ENCODE measurements around the gene C16orf95. TPM values are rescaled to one million over a fixed set of nuclear protein-coding genes. Genes with fewer than 3 reads are reported as not detected.

Gene C16orf95
- total RNA-seq (2012; rRNA removed): 1.9 and 2.0 TPM in 2 replicates
- 3.8 and 4.7 TPM in 2 replicates for polyA plus RNA-seq (2012; rRNA removed)
- polyA plus RNA-seq (2012; cell fraction: cytosol; rRNA removed): 3.7 and 6.4 TPM in 2 replicates
- polyA plus RNA-seq (2012; cell fraction: nucleus; rRNA removed; ENCODE audit: low replicate concordance): 4.1 and 7.4 TPM in 2 replicates
- percentile 48 among the genes with signal in this experiment for Bru-seq, nascent RNA
- BruChase-seq, experiment 1, labeled RNA remaining after a 6-hour chase: percentile 62 among the genes with signal in this experiment
- BruChase-seq, experiment 2, labeled RNA remaining after a 2-hour chase: percentile 48 among the genes with signal in this experiment
- long read RNA-seq, transcript C16orf95-201 (5 exons, 953 nt): major isoform, 5 of 9 reads
- long read RNA-seq, partial matches to known transcripts: 1 of 9 reads
- long read RNA-seq, other reads (novel, unspliced or antisense): 0 of 9 reads

GRCh38 chr16:87316923-87317749 lies at the start of gene C16orf95:
C16orf95 (minus strand) TSS chr16:87317392; CDS start chr16:87317242, 150 bp downstream.
- dilution Hi-C loops (cut with HindIII; ENCODE audit: low sequenced_read_pairs, unreplicated experiment): no loop called here
- no TSS peak for BruUV-seq (replicated peaks)

More at GRCh38 chr16:87316923-87317749, at the start of gene C16orf95:
- H3K18ac ChIP-seq (ENCODE audit: low read depth, low read length): no peak within 1 kb of the TSS
- H2BK120ac ChIP-seq (ENCODE audit: low read depth, low read length): peak within 1 kb of the TSS; percentile 31; the same call in 1 of the 2 replicates
- H4K91ac ChIP-seq (ENCODE audit: insufficient read depth, low read depth, low read length): peak within 1 kb of the TSS; percentile 68
- peak within 1 kb of the TSS; percentile 45 to 95 for H4K8ac ChIP-seq (ENCODE audit: low read depth in 2 of 2, low read length in 2 of 2)
- peak within 1 kb of the TSS; percentile 80 for H3K4ac ChIP-seq (ENCODE audit: low read depth, low read length)
- H2AFZ ChIP-seq (replicated peaks; ENCODE audit: low read length, poor library complexity): peak within 1 kb of the TSS; percentile 99
- peak within 1 kb of the TSS; percentile 74 for H3K27ac ChIP-seq (ENCODE audit: insufficient read depth, low read length)
- H2AK9ac ChIP-seq (replicated peaks; ENCODE audit: low read depth, low read length, poor library complexity): peak within 1 kb of the TSS; percentile 96
- H3K4me1 ChIP-seq (ENCODE audit: control insufficient read depth, insufficient read depth, low read length): peaks cover 5% of the 10 kb centered on the region
- peak within 1 kb of the TSS; percentile 75 for H3K23ac ChIP-seq (ENCODE audit: low read depth, low read length)
- peak; percentile 95 for ATAC-seq (ENCODE audit: low read depth)
- peaks cover 13% of the 10 kb centered on the region for H3K9me1 ChIP-seq (ENCODE audit: insufficient read depth, low read length)
- H4K5ac ChIP-seq (ENCODE audit: low read depth, low read length): peak within 1 kb of the TSS; percentile 68
- 2% methylated on average over 37 of the region's 64 CpGs; no CpG with 5 or more reads in 1 of the 2 experiments for WGBS, 2 experiments (ENCODE audit: extremely low coverage in 2 of 2, insufficient read length in 1 of 2)
- ChIA-PET POLR2A (ENCODE audit: unreplicated experiment) (no interaction called here), CTCF (no interaction called here)
- no peak within 1 kb of the TSS; the same call in 2 of the 3 replicates for H2BK15ac ChIP-seq (ENCODE audit: low read depth, low read length)
- peak within 1 kb of the TSS; percentile 89 for H2AK5ac ChIP-seq (ENCODE audit: low read depth, low read length)
- H3K9ac ChIP-seq (ENCODE audit: low read depth, low read length): peak within 1 kb of the TSS; percentile 87
- H3K56ac ChIP-seq (ENCODE audit: extremely low read depth, insufficient read depth, low read length): peak within 1 kb of the TSS; percentile 63
- peak within 1 kb of the TSS; percentile 95 for H3K4me2 ChIP-seq (ENCODE audit: low read depth, low read length)
- intact Hi-C loops (cut with micrococcal nuclease) (loop anchor here (10.0 kb wide), 1 partner anchor 318 kb away; no protein-coding TSS in a partner anchor), in situ Hi-C loops (cut with MboI; ENCODE audit: low sequenced_read_pairs) (no loop called here)
- peaks cover 5% of the 10 kb centered on the region; the same call in 1 of the 2 replicates for H4K20me1 ChIP-seq (ENCODE audit: insufficient read depth, low read length)
- H3K36me3 ChIP-seq (ENCODE audit: control insufficient read depth, insufficient read depth, low read length): no peaks in the 10 kb centered on the region
- H2BK5ac ChIP-seq (ENCODE audit: low read depth, low read length, poor library complexity, severe bottlenecking): peak within 1 kb of the TSS; percentile 77
- TF ChIP-seq NFE2L2 (IDR thresholded peaks at IDR 0.05; ENCODE audit: low read depth, low read length) (no peak), POLR2A (IDR thresholded peaks at IDR 0.05; ENCODE audit: low read depth, low read length) (peak; percentile 52; the same call in 1 of the 2 replicates), CTCF (conservative IDR thresholded peaks at IDR 0.05; ENCODE audit: low read depth, low read length) (peak; percentile 62), MAZ (IDR thresholded peaks at IDR 0.05; ENCODE audit: borderline replicate concordance, low read depth, low read length) (peak; percentile 45; the same call in 1 of the 2 replicates), MXI1 (IDR thresholded peaks at IDR 0.05; ENCODE audit: borderline replicate concordance, low read depth, low read length) (0 out of 2 replicates have a peak, but pooled peaks have one; percentile 3), CEBPB (IDR thresholded peaks at IDR 0.05; ENCODE audit: low read depth, low read length) (peak; percentile 19; the same call in 1 of the 2 replicates), RAD21 (IDR thresholded peaks at IDR 0.05; ENCODE audit: low read length) (peak; percentile 45), USF2 (IDR thresholded peaks at IDR 0.05; ENCODE audit: low read depth, low read length) (no peak), FOS (IDR thresholded peaks at IDR 0.05; ENCODE audit: low read depth, low read length) (peak; percentile 38; the same call in 1 of the 2 replicates), SMC3 (IDR thresholded peaks at IDR 0.05; ENCODE audit: low read depth, low read length) (peak; percentile 45)
- H3K4me3 ChIP-seq (ENCODE audit: insufficient read depth, low read depth, low read length): peak within 1 kb of the TSS; percentile 84
- no peaks in the 10 kb centered on the region for H3K9me3 ChIP-seq (ENCODE audit: control insufficient read depth, insufficient read depth, low read length)
- no peak within 1 kb of the TSS for H2BK20ac ChIP-seq (ENCODE audit: low read depth, low read length)
- H3K14ac ChIP-seq (replicated peaks; ENCODE audit: low read depth, low read length): peak within 1 kb of the TSS; percentile 87
- H3K27me3 ChIP-seq (ENCODE audit: control insufficient read depth, insufficient read depth, low read length): no peaks in the 10 kb centered on the region
- DNase-seq: peak; percentile 93
- peaks cover 11 to 33% of the 10 kb centered on the region in 2 experiments; a peak in 3 of 4 replicates for H3K79me1 ChIP-seq (ENCODE audit: low read depth in 1 of 2, low read length in 2 of 2)

Data from IMR-90 (cell line).